Activated CD4-positive, alpha-beta T cell treated with anti-CD3 and anti-CD28 coated beads for 36 hours (primary cell): Measurements from ENCODE around the gene SORCS2. TPM values are rescaled to one million over a fixed set of nuclear protein-coding genes. Genes with fewer than 3 reads are reported as not detected.

Experiments used
- ATAC-seq: fragments of 200-7000 bp; cut with Tn5 transposase; one replicate; pipeline ENCODE4 v1.10.0; 2021; ENCODE audit warnings: mild to moderate bottlenecking, moderate library complexity
- CTCF ChIA-PET: fragments of 350-600 bp; sonication (Branson Sonifier 250); formaldehyde crosslinking; loops from one replicate; lab custom pipeline; 2021; ENCODE audit warnings: antibody characterized with exemption; lab: Charles Lee
- POLR2A ChIA-PET: fragments of 350-600 bp; sonication (Branson Sonifier 250); formaldehyde crosslinking; loops from one replicate; lab custom pipeline; 2021; ENCODE audit warnings: antibody characterized with exemption, inconsistent platforms; lab: Charles Lee
- DNase-seq: peaks from one replicate; pipeline ENCODE4 v3.0.0-alpha.2; 2020
- H3K27ac Mint-ChIP-seq: one replicate; pipeline ENCODE4 v1.8.0; 2021; ENCODE audit warnings: mixed read lengths
- H3K27me3 Mint-ChIP-seq: one replicate; pipeline ENCODE4 v1.8.0; 2021; ENCODE audit warnings: mixed read lengths
- H3K36me3 Mint-ChIP-seq: one replicate; pipeline ENCODE4 v1.8.0; 2021; ENCODE audit warnings: low read depth, mixed read lengths
- H3K4me1 Mint-ChIP-seq: one replicate; pipeline ENCODE4 v1.8.0; 2021; ENCODE audit warnings: mixed read lengths
- H3K4me3 Mint-ChIP-seq: one replicate; pipeline ENCODE4 v1.8.0; 2021; ENCODE audit warnings: mild to moderate bottlenecking, moderate library complexity, mixed read lengths
- H3K9me3 Mint-ChIP-seq: one replicate; pipeline ENCODE4 v1.8.0; 2021; ENCODE audit warnings: low read depth, mixed read lengths
- intact Hi-C, 2 experiments: fragments of 100-400 bp; cut with DNase I in 1 of 2; cut with micrococcal nuclease in 1 of 2; formaldehyde crosslinking; loops; one replicate each; pipeline versions ENCODE4 v1.14.2 to v1.15.1; 2022 to 2024; cut with DNase I, micrococcal nuclease
- total RNA-seq, 2 experiments: library from RNA; stranded (reverse); gene quantifications; one replicate each; pipeline ENCODE4 v1.2.3, GENCODE V29; 2021

Gene SORCS2
- total RNA-seq, 2 experiments from 2014 or later, result 0.04 TPM; not detected in 1

DNA sequence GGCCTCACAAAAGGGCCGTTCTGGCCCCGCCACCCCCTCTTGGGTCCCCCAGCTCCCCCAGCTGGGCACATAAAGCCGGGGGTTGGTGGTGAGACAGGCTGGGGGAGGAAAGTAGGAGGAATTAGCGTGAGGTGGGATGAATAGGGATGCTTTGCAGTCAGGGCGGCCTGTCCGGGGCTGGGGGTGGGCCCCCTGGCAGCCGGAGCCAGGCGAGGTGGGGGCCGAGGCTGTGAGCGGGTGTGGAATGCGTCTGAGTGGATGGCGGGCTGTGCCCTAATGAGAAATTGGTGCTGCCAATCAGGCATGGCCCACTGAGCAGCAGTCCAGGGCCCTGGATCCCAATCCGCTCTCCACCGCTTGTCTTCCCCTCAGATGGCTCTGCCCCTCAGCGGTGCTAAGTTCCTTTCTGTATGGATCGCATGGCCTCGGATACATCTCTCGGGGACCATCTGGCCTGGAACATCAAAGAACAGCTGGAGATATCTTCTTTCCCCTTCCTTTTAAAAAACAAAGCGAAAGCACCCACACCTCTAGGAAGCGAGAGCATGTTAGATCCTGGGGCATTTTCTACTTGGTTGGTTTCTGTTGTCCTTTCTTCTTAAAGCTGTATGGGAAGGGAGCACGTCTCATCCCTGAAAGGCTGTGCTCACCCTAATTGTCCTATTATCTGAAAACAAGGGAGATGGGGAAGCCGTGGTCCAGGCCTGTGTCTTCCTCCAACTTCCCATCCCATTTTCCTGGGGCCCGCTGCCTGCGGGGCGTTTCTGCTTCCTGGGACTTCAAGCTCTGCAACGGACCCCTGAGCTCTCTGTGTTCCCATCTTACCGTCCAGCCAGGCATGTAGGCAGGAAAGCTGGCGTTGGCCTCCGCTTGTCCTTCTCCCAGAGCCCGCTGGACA, 106.9 kb downstream of the SORCS2 start:
- DNase-seq (no peak), ATAC-seq (no peak)
- no peak overlapping the region for H3K27ac Mint-ChIP-seq
- H3K27me3 Mint-ChIP-seq, result peaks cover 2% of the 10 kb centered on the region
- H3K36me3 Mint-ChIP-seq, result no peaks in the 10 kb centered on the region
- CTCF ChIA-PET, result no interaction called here
- H3K9me3 Mint-ChIP-seq, result no peaks in the 10 kb centered on the region
- intact Hi-C loops, result no loop called here
- no peak overlapping the region for H3K4me3 Mint-ChIP-seq
- H3K4me1 Mint-ChIP-seq, result no peaks in the 10 kb centered on the region
- POLR2A ChIA-PET, result no interaction called here

DNA sequence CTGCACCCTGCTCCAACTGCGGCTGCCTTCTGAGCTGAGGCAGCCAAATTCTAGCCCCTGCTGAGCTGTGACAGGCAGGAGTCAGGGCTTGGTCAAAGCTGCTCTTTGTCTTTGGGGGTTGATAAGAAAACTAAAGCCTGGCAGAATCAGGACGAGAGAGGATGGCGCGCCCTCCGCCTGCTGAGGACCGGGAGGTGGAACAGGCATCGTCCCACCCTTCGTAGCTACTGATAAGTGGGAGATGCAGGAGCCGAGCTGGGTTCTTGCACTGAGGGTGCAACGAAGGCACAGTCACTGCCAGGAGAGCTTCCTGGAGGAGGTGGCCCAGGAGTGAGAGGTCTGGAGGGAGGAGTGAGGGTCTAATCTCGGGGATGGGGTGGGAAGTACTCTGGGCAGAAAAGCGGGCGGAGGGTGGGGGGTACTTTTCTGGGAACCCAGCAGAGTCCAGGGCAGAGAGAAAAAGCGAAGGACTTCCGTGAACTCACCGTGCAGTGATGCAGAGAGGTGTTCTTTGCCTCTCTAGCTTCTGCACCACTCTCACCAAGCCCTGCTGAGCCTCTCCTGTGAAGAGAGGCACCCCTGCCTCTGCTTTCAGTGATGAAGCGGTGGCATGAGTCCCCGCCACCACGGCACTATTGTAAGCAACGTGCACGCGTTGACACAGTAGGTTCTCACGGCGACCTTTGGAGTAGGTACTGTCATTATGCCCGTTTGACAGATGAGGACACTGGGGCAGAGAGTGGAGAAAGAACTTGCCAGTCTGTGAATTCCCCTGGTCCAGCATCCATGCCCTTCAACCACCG, 107.8 kb downstream of the SORCS2 start:
- H3K4me3 Mint-ChIP-seq, result no peak overlapping the region
- ATAC-seq (no peak), DNase-seq (no peak)
- intact Hi-C loops, result no loop called here
- POLR2A ChIA-PET, result no interaction called here
- no peaks in the 10 kb centered on the region for H3K36me3 Mint-ChIP-seq
- H3K27ac Mint-ChIP-seq, result no peak overlapping the region
- no peaks in the 10 kb centered on the region for H3K4me1 Mint-ChIP-seq
- H3K9me3 Mint-ChIP-seq, result no peaks in the 10 kb centered on the region
- CTCF ChIA-PET, result no interaction called here
- H3K27me3 Mint-ChIP-seq, result peaks cover 2% of the 10 kb centered on the region

DNA sequence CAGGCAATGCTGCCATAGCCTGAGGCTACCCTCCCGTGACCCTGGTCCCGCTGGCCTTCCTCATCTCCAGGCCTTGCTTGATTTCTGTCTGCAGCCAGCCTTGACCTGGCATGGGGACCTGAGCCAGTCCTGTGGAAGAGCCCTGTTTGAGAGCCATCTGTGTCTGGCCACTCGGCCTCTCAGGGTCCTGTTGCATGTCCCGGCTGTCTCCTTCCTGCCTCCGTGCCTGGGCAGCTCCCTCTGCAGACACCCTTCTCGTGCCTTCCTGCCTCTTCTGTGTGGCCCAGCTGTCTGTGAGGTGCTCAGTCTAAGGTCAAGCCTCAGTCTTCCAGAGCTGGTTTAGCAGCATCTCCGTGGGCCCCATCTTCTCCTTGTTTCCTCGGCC, 108.4 kb downstream of the SORCS2 start:
- H3K27me3 Mint-ChIP-seq, result peaks cover 2% of the 10 kb centered on the region
- H3K9me3 Mint-ChIP-seq, result no peaks in the 10 kb centered on the region
- no peak overlapping the region for H3K27ac Mint-ChIP-seq
- ChIA-PET CTCF (no interaction called here), POLR2A (no interaction called here)
- no peak overlapping the region for H3K4me3 Mint-ChIP-seq
- H3K4me1 Mint-ChIP-seq, result no peaks in the 10 kb centered on the region
- ATAC-seq, result no peak
- intact Hi-C loops, result no loop called here
- no peaks in the 10 kb centered on the region for H3K36me3 Mint-ChIP-seq
- DNase-seq, result no peak

DNA sequence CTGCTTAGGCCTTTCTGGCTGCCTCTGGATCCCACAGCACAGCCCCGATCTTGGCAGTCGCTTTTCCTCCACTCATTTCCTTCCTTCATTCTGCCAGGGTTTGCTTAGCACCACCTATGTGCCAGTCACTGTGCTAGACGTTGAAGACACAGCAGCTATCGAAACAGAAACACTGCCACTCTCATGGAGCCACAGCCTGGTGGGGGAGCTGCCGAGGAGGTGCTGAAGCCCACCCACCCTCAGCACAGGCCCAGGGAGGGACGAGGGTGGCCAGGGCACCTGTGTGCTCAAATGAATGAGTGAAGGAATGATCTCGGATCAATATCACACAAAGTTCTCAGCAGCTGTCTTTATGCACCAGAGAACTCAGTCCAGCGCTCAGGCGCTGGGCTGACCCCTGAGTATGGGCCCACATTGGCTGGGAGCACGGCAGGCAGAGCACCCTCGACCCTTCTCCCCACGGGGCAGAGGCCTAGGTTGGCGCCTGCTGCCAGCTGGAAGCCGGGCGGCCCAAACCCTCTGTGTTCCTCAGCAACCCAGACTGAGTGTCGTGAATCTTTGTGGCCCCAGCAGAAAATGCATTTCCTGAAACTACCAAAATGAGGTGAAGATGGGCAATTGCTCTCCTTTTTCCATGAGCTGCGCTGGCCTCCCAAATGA, 108.9 kb downstream of the SORCS2 start:
- H3K9me3 Mint-ChIP-seq, result no peaks in the 10 kb centered on the region

DNA sequence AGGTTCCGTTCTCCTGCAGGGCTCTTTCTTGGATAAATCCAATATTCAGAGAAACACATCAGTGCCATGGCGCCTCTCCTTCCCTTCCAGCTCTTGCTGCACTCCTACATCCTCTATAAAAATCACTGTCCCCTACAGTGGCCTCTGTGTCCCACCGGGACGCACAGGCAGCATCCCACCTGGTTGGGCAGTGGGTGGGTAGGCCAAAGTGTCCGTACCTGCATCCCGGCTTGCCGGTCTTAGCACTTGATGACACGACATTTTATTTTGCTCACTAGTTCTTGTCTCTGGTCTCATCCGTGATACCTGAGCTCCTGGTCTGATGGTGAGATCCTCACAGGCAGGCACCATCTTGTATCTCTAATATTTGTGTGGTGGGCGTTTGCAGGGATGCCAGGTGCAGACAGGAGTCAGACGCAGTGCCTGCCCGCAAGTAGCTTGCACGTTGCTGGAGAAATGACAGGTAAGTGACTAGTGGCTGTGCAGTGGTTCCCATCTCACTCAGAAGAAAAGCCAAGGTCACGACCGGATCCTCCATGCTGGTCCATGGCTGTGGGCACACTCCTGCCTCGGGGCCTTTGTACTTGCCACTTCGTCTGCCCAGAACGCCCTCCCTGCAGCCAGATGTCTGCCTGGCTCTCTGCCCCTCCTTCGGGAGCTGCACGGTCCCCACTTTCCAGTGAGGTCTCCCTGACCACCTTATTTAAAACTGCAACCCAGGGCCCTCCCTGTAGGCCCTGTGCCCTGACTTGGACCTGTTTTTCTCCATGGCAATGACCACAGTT, 109.7 kb downstream of the SORCS2 start:
- peaks cover 4% of the 10 kb centered on the region for H3K27me3 Mint-ChIP-seq
- no peaks in the 10 kb centered on the region for H3K36me3 Mint-ChIP-seq
- intact Hi-C loops, result no loop called here
- ATAC-seq (no peak), DNase-seq (no peak)
- H3K9me3 Mint-ChIP-seq, result no peaks in the 10 kb centered on the region
- H3K4me1 Mint-ChIP-seq, result no peaks in the 10 kb centered on the region
- POLR2A ChIA-PET, result no interaction called here
- CTCF ChIA-PET, result no interaction called here
- H3K27ac Mint-ChIP-seq, result no peak overlapping the region
- H3K4me3 Mint-ChIP-seq, result no peak overlapping the region

More for the DNA sequence above, 108.9 kb downstream of the SORCS2 start:
- DNase-seq (no peak), ATAC-seq (no peak)
- Mint-ChIP-seq H3K27ac (no peak overlapping the region), H3K4me1 (no peaks in the 10 kb centered on the region), H3K4me3 (no peak overlapping the region), H3K27me3 (peaks cover 3% of the 10 kb centered on the region), H3K36me3 (no peaks in the 10 kb centered on the region)
- CTCF ChIA-PET, result no interaction called here
- POLR2A ChIA-PET, result no interaction called here
- intact Hi-C loops, result no loop called here

DNA sequence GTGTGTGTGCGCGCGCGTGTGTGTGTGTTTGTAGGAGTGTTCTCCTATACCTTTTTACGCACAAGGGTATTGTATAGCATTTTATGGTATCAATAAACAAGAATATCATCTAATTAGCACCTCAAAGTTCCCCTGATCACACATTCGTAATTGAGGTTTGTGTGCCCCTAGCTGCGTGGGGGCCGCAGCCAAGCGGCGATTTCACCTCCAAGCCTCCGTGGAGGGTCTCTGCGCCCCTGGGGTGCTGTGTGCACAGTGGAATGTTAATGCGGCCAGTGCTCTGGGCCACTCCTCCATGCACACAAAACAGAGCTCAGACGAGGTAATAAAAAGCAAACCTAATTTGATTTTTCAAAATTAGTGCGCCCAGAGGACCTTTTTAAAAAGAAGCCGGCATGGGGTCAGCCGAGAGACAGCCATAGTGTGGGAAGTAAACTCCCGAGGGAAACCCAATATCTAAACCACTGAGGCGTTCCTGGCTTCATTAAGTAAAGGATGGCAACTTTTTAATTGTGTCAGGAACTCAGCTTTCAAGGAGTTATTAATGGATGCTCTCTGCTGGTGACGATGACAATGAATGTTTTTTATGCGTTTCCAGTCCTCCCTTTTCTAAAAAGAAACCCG, 110.6 kb downstream of the SORCS2 start:
- intact Hi-C loops, result no loop called here
- Mint-ChIP-seq H3K4me3 (no peak overlapping the region), H3K27me3 (peaks cover 8% of the 10 kb centered on the region), H3K4me1 (no peaks in the 10 kb centered on the region), H3K27ac (no peak overlapping the region), H3K36me3 (no peaks in the 10 kb centered on the region), H3K9me3 (no peaks in the 10 kb centered on the region)
- ChIA-PET CTCF (no interaction called here), POLR2A (no interaction called here)
- no peak for ATAC-seq
- no peak for DNase-seq

DNA sequence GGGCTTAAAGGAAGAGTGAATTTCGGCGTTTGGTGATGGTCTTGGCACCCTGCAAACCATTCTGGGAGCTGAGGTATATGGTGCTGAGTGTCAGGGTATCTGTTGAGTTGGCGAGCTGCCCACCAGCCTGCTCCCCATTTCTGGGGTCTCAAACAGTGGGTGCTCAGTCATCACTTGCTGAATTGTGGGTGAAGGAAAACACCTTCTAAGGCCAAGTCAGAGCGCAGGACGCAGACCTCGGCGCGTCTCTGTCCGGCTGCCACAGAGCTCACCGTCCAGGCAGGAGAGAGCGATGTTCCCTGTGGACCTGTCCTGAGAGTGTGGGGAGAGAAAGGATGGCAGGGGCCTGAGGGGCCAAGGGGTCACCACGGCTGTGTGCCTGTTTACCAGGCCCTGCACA, 111.2 kb downstream of the SORCS2 start:
- no peaks in the 10 kb centered on the region for H3K4me1 Mint-ChIP-seq
- intact Hi-C loops, result no loop called here
- H3K4me3 Mint-ChIP-seq, result no peak overlapping the region
- no peak overlapping the region for H3K27ac Mint-ChIP-seq
- no peaks in the 10 kb centered on the region for H3K9me3 Mint-ChIP-seq
- POLR2A ChIA-PET, result no interaction called here
- CTCF ChIA-PET, result interaction anchor here (0.6 kb wide), 1 partner anchor 109 kb away, joined by 3 read pairs; no protein-coding TSS in a partner anchor
- H3K27me3 Mint-ChIP-seq, result peaks cover 9% of the 10 kb centered on the region
- H3K36me3 Mint-ChIP-seq, result no peaks in the 10 kb centered on the region
- ATAC-seq (no peak), DNase-seq (no peak)

DNA sequence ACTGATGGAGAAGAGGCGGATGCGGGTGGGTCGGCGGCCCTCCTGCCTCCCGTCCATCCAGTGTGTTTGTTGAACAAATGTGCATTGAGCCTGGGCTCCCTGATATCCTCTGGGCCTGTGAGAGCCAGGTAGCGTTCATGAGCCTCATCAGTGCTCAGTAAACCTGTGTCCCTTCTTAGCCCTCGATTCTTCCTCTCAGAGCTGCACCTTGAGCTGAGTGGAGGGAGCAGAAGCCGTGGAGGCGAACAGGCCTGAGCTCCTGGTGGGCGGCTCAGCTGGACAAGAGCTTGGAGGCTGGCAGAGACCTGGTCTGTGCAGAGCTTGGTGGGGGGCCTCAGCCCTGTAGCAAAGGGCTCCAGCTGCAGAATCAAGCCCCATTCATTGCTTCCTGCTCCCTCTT, 112.1 kb downstream of the SORCS2 start:
- intact Hi-C loops, result no loop called here
- DNase-seq, result no peak

DNA sequence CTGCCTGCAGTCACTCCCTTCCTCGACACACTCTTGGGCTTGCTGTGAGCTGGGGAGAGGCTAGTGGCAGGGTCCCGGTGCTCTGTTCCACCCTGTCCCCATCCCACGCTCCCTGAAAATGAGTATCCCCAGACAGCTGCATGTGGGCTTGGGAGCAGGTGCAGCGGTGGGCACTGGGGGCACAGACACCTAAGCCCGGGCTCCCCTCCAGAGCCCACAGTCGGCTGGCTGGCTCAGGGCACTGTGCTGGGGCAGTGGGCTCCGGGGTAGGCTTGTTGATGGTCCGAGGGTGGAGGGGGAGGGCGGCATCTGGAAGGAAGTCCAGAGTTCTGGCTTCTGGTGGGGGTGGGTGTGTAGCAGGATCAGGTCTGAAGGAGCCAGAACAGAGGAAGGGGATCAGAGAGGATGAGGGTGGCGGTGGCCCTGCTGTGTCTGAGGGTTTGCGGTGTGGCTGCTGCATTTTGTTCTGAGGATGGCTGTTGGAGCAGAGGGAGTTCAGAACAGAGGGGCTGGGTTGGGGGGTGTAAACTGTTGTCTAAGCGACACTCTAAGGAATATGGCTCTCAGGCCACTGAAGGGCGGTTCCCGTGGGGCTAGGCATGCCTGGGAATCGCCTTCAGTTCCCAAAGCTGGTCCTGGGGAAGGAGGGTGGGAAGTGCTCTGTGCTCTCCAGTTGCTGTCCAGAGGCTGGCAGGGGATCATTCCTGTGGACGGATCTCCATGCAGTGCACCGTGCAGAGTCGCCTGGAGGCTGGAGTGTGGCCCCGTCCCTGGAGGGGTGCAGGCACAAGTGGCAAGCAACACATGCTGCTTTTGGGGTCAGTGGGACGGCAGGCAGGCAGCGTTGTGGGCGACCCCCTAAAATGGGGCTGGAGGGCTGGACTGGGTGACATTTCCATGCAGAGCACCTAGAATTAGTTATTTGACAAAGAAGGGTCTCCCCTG, 114.0 kb downstream of the SORCS2 start:
- CTCF ChIA-PET, result interaction anchor here (0.6 kb wide), 1 partner anchor 270 kb away, joined by 3 read pairs; no protein-coding TSS in a partner anchor
- H3K36me3 Mint-ChIP-seq, result no peaks in the 10 kb centered on the region
- no peak for ATAC-seq
- no peak for DNase-seq
- no peaks in the 10 kb centered on the region for H3K9me3 Mint-ChIP-seq
- H3K4me3 Mint-ChIP-seq, result no peak overlapping the region
- no peaks in the 10 kb centered on the region for H3K4me1 Mint-ChIP-seq
- peaks cover 11% of the 10 kb centered on the region for H3K27me3 Mint-ChIP-seq
- POLR2A ChIA-PET, result no interaction called here
- intact Hi-C loops, result no loop called here
- no peak overlapping the region for H3K27ac Mint-ChIP-seq

More for the DNA sequence above, 112.1 kb downstream of the SORCS2 start:
- Mint-ChIP-seq H3K9me3 (no peaks in the 10 kb centered on the region), H3K27ac (no peak overlapping the region), H3K36me3 (no peaks in the 10 kb centered on the region), H3K4me1 (no peaks in the 10 kb centered on the region), H3K4me3 (no peak overlapping the region), H3K27me3 (peaks cover 13% of the 10 kb centered on the region)
- POLR2A ChIA-PET, result no interaction called here
- no peak for ATAC-seq
- CTCF ChIA-PET, result no interaction called here

DNA sequence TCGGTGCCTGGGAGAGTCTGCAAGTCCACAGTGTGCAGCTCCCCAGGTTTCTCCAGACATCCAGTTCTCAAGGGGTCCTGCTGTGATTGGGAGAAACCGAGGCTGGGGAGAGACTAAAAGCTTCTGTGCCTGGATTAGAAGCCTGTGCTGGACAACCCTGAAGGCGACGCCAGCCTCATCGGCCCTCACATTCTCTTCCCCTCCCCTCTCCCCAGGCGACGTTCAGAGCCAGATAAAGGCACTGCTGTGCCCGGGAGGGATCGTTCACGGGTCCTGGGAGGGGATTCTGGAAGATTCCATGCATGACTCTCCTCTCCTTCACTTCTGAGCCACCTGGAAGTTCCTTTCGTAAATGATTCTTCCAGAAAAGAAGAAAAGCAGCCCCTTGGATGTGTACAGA, 114.6 kb downstream of the SORCS2 start:
- intact Hi-C loops, result no loop called here
- CTCF ChIA-PET, result no interaction called here
- DNase-seq, result no peak
- H3K27ac Mint-ChIP-seq, result no peak overlapping the region
- peaks cover 11% of the 10 kb centered on the region for H3K27me3 Mint-ChIP-seq
- H3K36me3 Mint-ChIP-seq, result no peaks in the 10 kb centered on the region
- no peaks in the 10 kb centered on the region for H3K4me1 Mint-ChIP-seq
- POLR2A ChIA-PET, result no interaction called here
- no peaks in the 10 kb centered on the region for H3K9me3 Mint-ChIP-seq
- no peak overlapping the region for H3K4me3 Mint-ChIP-seq
- ATAC-seq, result no peak
